PC-3 (cell line): Measurements from ENCODE around the gene TGIF2. TPM values are rescaled to one million over a fixed set of nuclear protein-coding genes. Genes with fewer than 3 reads are reported as not detected.
"Not testable (repeated sequence)": the region's sequence is repeated elsewhere in the genome, so short reads cannot be mapped to it uniquely, and the experiment has no call there.

Experiments
- ATAC-seq: fragments of 200-7000 bp; cut with Tn5 transposase; 2 replicates; pipeline ENCODE4 v1.9.1; 2020; ENCODE audit warnings: mild to moderate bottlenecking, moderate library complexity
- BruUV-seq: library from RNA; stranded (reverse); fragments of 400-500 nt; replicated peaks from 2 replicates; lab custom pipeline; 2021; lab: Mats Ljungman, UMichigan
- CTCF ChIA-PET: fragments of 300-600 bp; sonication (Branson Sonifier 250); formaldehyde crosslinking; loops from one replicate; lab custom pipeline; 2022; ENCODE audit warnings: antibody characterized with exemption; lab: Charles Lee
- POLR2A ChIA-PET: fragments of 300-600 bp; sonication (Branson Sonifier 250); formaldehyde crosslinking; loops from one replicate; lab custom pipeline; 2022; ENCODE audit warnings: antibody characterized with exemption; ENCODE audit not compliant: unreplicated experiment; lab: Charles Lee
- DNase-seq: peaks from one replicate; pipeline ENCODE4 v3.0.0-alpha.2; 2015
- H2AFZ ChIP-seq: fragments of 300-600 bp; sonication (generic); 2 replicates; pipeline ENCODE4 v1.6.0; 2016; ENCODE audit warnings: antibody characterized with exemption, low read length
- H3F3A ChIP-seq: fragments of 300-600 bp; sonication (generic); one replicate; pipeline ENCODE4 v1.6.0; 2017; ENCODE audit warnings: antibody characterized with exemption, low read length, control low read depth, mild to moderate bottlenecking; ENCODE audit not compliant: unreplicated experiment
- H3K27ac ChIP-seq: fragments of 300-600 bp; sonication (generic); 2 replicates; pipeline ENCODE4 v1.5.1; 2016; ENCODE audit warnings: mild to moderate bottlenecking, low read length
- H3K27me3 ChIP-seq: fragments of 300-600 bp; sonication (generic); 2 replicates; pipeline ENCODE4 v1.6.1; 2016; ENCODE audit warnings: low read length, mixed read lengths
- H3K36me3 ChIP-seq: fragments of 300-600 bp; sonication (generic); 2 replicates; pipeline ENCODE4 v1.6.1; 2016; ENCODE audit warnings: low read depth, mixed run types, low read length, mixed read lengths
- H3K4me1 ChIP-seq: fragments of 300-600 bp; sonication (generic); 2 replicates; pipeline ENCODE4 v1.5.1; 2016; ENCODE audit warnings: low read length; ENCODE audit not compliant: insufficient read depth
- H3K4me2 ChIP-seq: fragments of 300-600 bp; sonication (generic); 2 replicates; pipeline ENCODE4 v1.6.0; 2016; ENCODE audit warnings: low read length
- H3K4me3 ChIP-seq: fragments of 300-600 bp; sonication (generic); 2 replicates; pipeline ENCODE4 v1.5.1; 2016; ENCODE audit warnings: mild to moderate bottlenecking, low read length, mixed read lengths
- H3K79me2 ChIP-seq: fragments of 300-600 bp; sonication (generic); 2 replicates; pipeline ENCODE4 v1.6.1; 2017; ENCODE audit warnings: low read length, mixed read lengths
- H3K9ac ChIP-seq: fragments of 300-600 bp; sonication (generic); 2 replicates; pipeline ENCODE4 v1.6.0; 2016; ENCODE audit warnings: mild to moderate bottlenecking, low read length
- H3K9me2 ChIP-seq: fragments of 300-600 bp; sonication (generic); replicated peaks from 2 replicates; pipeline ENCODE4 v1.6.1; 2016; ENCODE audit warnings: mixed run types, low read length, mixed read lengths
- H3K9me3 ChIP-seq: fragments of 300-600 bp; sonication (generic); 2 replicates; pipeline ENCODE4 v1.6.1; 2016; ENCODE audit warnings: low read length, mixed read lengths
- H4K20me1 ChIP-seq: fragments of 300-600 bp; sonication (generic); 2 replicates; pipeline ENCODE4 v1.6.1; 2016; ENCODE audit warnings: low read length, mixed read lengths
- EZH2 ChIP-seq: fragments of 300-600 bp; sonication (generic); IDR thresholded peaks from one replicate; pipeline ENCODE4 v1.6.1; 2017; ENCODE audit warnings: antibody characterized with exemption, mild to moderate bottlenecking, low read length; ENCODE audit not compliant: unreplicated experiment
- EZH2phosphoT487 ChIP-seq: fragments of 300-600 bp; sonication (generic); IDR thresholded peaks from 2 replicates; pipeline ENCODE4 v1.6.1; 2018; ENCODE audit warnings: mild to moderate bottlenecking, antibody characterized with exemption, low read length, borderline replicate concordance
- intact Hi-C: fragments of 100-400 bp; cut with micrococcal nuclease; formaldehyde crosslinking; loops from 2 replicates; pipeline ENCODE4 v1.9.0; 2023
- total RNA-seq: library from RNA; depleted of rRNA; stranded (reverse); fragments of >200 nt; gene quantifications from 2 replicates; pipeline ENCODE4 v1.2.3, GENCODE V29; 2014
- TF ChIP-seq, protein P1 (sequence below): fragments of 300-600 bp; sonication (generic); conservative IDR thresholded peaks from 2 replicates; pipeline ENCODE4 v1.5.1; 2017; ENCODE audit warnings: antibody characterized with exemption, low read depth, mild to moderate bottlenecking, low read length

TGIF2 gene
- total RNA-seq, 1 experiment from 2014 or later, result 15.2 TPM

GRCh38 chr20:36607586-36608387, 34.4 kb downstream of the TGIF2 start:
- Histone ChIP-seq H3K27me3 (no peaks in the 10 kb centered on the region), H3K79me2 (peaks cover 40% of the 10 kb centered on the region), H3K36me3 (peaks cover 42% of the 10 kb centered on the region), H3K4me2 (peak overlapping the region; percentile 91), H3K9me2 (no peaks in the 10 kb centered on the region), H3K27ac (peak overlapping the region; percentile 35), H3F3A (no peaks in the 10 kb centered on the region), H3K4me3 (peak overlapping the region; percentile 96), H3K9ac (peak overlapping the region; percentile 97; the same call in 1 of the 2 replicates), H2AFZ (no peak overlapping the region), H3K4me1 (peaks cover 17% of the 10 kb centered on the region), H4K20me1 (peaks cover 13% of the 10 kb centered on the region), H3K9me3 (no peaks in the 10 kb centered on the region)
- POLR2A ChIA-PET, result interaction anchor here (0.7 kb wide), 1 partner anchor 25 kb away, joined by 4 read pairs; no protein-coding TSS in a partner anchor
- TF ChIP-seq, protein P1, sequence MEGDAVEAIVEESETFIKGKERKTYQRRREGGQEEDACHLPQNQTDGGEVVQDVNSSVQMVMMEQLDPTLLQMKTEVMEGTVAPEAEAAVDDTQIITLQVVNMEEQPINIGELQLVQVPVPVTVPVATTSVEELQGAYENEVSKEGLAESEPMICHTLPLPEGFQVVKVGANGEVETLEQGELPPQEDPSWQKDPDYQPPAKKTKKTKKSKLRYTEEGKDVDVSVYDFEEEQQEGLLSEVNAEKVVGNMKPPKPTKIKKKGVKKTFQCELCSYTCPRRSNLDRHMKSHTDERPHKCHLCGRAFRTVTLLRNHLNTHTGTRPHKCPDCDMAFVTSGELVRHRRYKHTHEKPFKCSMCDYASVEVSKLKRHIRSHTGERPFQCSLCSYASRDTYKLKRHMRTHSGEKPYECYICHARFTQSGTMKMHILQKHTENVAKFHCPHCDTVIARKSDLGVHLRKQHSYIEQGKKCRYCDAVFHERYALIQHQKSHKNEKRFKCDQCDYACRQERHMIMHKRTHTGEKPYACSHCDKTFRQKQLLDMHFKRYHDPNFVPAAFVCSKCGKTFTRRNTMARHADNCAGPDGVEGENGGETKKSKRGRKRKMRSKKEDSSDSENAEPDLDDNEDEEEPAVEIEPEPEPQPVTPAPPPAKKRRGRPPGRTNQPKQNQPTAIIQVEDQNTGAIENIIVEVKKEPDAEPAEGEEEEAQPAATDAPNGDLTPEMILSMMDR, result no peak
- TF ChIP-seq EZH2 (no peak), EZH2phosphoT487 (no peak)
- DNase-seq (peak; percentile 58), ATAC-seq (no peak)
- BruUV-seq, result no TSS peak
- intact Hi-C loops, result loop anchor here (10.0 kb wide), 1 partner anchor 257 kb away; a partner anchor contains a TSS
- CTCF ChIA-PET, result no interaction called here

DNA sequence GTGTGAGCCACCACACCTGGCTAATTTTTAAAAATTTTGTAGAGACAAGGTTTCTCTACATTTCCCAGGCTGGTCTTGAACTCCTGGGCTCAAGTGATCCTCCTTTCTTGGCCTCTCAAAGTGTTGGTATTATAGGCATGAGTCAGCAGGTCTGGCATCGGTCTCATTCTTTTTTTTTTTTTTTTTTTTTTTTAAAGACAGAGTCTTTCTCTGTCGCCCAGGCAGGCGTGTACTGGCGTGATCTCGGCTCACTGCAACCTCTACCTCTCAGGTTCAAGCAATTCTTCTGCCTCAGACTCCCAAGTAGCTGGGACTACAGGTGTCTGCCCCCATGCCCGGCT, 35.0 kb downstream of the TGIF2 start:
- H4K20me1 ChIP-seq, result peaks cover 13% of the 10 kb centered on the region
- BruUV-seq, H3K9me3 ChIP-seq, DNase-seq, CTCF ChIA-PET, ATAC-seq, H3K27me3 ChIP-seq, H3K9ac ChIP-seq, H2AFZ ChIP-seq, H3K9me2 ChIP-seq, H3F3A ChIP-seq: not testable (repeated sequence)
- H3K4me2 ChIP-seq, result peak overlapping the region; percentile 91; the same call in 1 of the 2 replicates
- peaks cover 46% of the 10 kb centered on the region for H3K36me3 ChIP-seq
- peaks cover 20% of the 10 kb centered on the region for H3K4me1 ChIP-seq
- intact Hi-C loops, result loop anchor here (10.0 kb wide), 1 partner anchor 256 kb away; a partner anchor contains a TSS
- H3K79me2 ChIP-seq, result peaks cover 40% of the 10 kb centered on the region
- H3K27ac ChIP-seq, result 0 out of 2 replicates have a peak overlapping the region, but pooled peaks have one; percentile 13
- POLR2A ChIA-PET, result interaction anchor here (0.7 kb wide), 1 partner anchor 26 kb away, joined by 4 read pairs; no protein-coding TSS in a partner anchor
- H3K4me3 ChIP-seq, result peak overlapping the region; percentile 96; the same call in 1 of the 2 replicates

DNA sequence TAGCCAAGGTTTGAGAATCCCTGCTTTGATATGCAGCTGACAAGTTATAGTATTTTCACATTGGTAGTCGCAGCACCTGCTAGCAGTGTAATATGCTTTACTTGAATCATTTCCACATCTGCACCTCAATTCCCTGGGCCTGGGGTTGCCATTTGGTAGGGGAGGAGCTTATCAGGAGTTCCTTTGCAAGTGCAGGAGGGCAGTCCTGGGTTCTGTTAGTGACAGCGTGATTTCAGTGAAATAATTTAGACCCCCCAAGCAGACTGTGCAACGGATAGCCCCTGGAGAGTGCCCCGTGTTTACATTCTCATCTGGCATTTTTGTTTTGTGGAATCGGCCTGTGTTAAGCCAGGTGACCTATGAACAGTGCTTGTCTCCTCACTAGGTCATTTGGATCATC, 38.2 kb downstream of the TGIF2 start:
- ChIA-PET POLR2A (interaction anchor here (0.7 kb wide), 1 partner anchor 21 kb away, joined by 6 read pairs; no protein-coding TSS in a partner anchor), CTCF (interaction anchor here (0.6 kb wide), 1 partner anchor 158 kb away, joined by 3 read pairs; no protein-coding TSS in a partner anchor)
- TF ChIP-seq EZH2 (no peak), EZH2phosphoT487 (no peak)
- TF ChIP-seq, protein P1, result no peak
- ATAC-seq (no peak), DNase-seq (no peak)
- H3K9me3 ChIP-seq, result no peaks in the 10 kb centered on the region
- H3K4me2 ChIP-seq, result no peak overlapping the region
- H3K9me2 ChIP-seq, result no peaks in the 10 kb centered on the region
- no peaks in the 10 kb centered on the region for H3K27me3 ChIP-seq
- H3K9ac ChIP-seq, result no peak overlapping the region
- peaks cover 29% of the 10 kb centered on the region for H3K79me2 ChIP-seq
- H3K4me3 ChIP-seq, result no peak overlapping the region
- intact Hi-C loops, result loop anchor here (1.0 kb wide), 1 partner anchor 143 kb away; no protein-coding TSS in a partner anchor
- peaks cover 7% of the 10 kb centered on the region for H4K20me1 ChIP-seq
- no peak overlapping the region for H3K27ac ChIP-seq
- peaks cover 51% of the 10 kb centered on the region for H3K36me3 ChIP-seq
- H3F3A ChIP-seq, result no peaks in the 10 kb centered on the region
- BruUV-seq, result no TSS peak
- no peak overlapping the region for H2AFZ ChIP-seq
- H3K4me1 ChIP-seq, result peaks cover 24% of the 10 kb centered on the region
